Activated CD8-positive, alpha-beta memory T cell treated with anti-CD3 and anti-CD28 coated beads for 36 hours (primary cell): ENCODE results near the gene RPL35. TPM values are rescaled to one million over a fixed set of nuclear protein-coding genes. Genes with fewer than 3 reads are reported as not detected.

ENCODE experiments used
- CTCF ChIA-PET: fragments of 350-600 bp; sonication (Branson Sonifier 250); formaldehyde crosslinking; loops from one replicate; lab custom pipeline; 2021; ENCODE audit warnings: antibody characterized with exemption; lab: Charles Lee
- POLR2A ChIA-PET: fragments of 350-600 bp; sonication (Branson Sonifier 250); formaldehyde crosslinking; loops from one replicate; lab custom pipeline; 2021; ENCODE audit warnings: antibody characterized with exemption; lab: Charles Lee
- total RNA-seq, 2 experiments: library from RNA; stranded (reverse); gene quantifications; one replicate each; pipeline ENCODE4 v1.2.3, GENCODE V29; 2021

RPL35 gene
- total RNA-seq, 2 experiments from 2014 or later = 2,077 to 2,176 TPM

- CTCF ChIA-PET = interaction anchor here (0.8 kb wide), 1 partner anchor 9 kb away, joined by 3 read pairs; no protein-coding TSS in a partner anchor
These were observed 49.3 kb downstream of the RPL35 start for GRCh38 chr9:124812441-124812876.

GRCh38 chr9:124810663-124811355 lies 50.9 kb downstream of the RPL35 start:
- ChIA-PET CTCF (no interaction called here), POLR2A (no interaction called here)

More at GRCh38 chr9:124812441-124812876, 49.3 kb downstream of the RPL35 start:
- POLR2A ChIA-PET = no interaction called here

- POLR2A ChIA-PET = no interaction called here
- CTCF ChIA-PET = no interaction called here
These were observed 51.8 kb downstream of the RPL35 start for GRCh38 chr9:124809741-124810500.

GRCh38 chr9:124809211-124809610 lies 52.5 kb downstream of the RPL35 start:
- CTCF ChIA-PET = interaction anchor here (1.5 kb wide), 1 partner anchor 44 kb away, joined by 3 read pairs; the partner anchor contains the start of gene WDR38
- POLR2A ChIA-PET = no interaction called here

GRCh38 chr9:124808246-124808956 lies 53.4 kb downstream of the RPL35 start:
- CTCF ChIA-PET = interaction anchor here (1.5 kb wide), 1 partner anchor 45 kb away, joined by 3 read pairs; the partner anchor contains the start of gene WDR38
- POLR2A ChIA-PET = no interaction called here

Other genes with a start within 250 kb of the RPL35 start
- gene NR6A1, start 90.6 kb downstream of the RPL35 start, total RNA-seq = 1 to 10 TPM; 2.1 to 3.1 TPM
- gene OLFML2A, start 84.8 kb downstream of the RPL35 start, total RNA-seq = under 1 TPM in 1 of 2 experiments, not detected in 1; 0.04 TPM
- gene WDR38, start 8.5 kb downstream of the RPL35 start, total RNA-seq = not detected
- 100 to 1,000 TPM; 116 to 121 TPM for gene ARPC5L, start 173 bp upstream of the RPL35 start, total RNA-seq
- 10 to 100 TPM; 14.7 to 16.3 TPM for gene GOLGA1, start 79.1 kb upstream of the RPL35 start, total RNA-seq